Measurements from ENCODE around the gene CD81.
A peak's percentile ranks its signal among the peaks of the same experiment; 100 is the strongest.

The CD81 gene

GRCh38 chr11:2422461-2423156, 45.5 kb downstream of the CD81 start:
- no peak for DNase-seq

GRCh38 chr11:2423157-2424025, 46.3 kb downstream of the CD81 start:
- no peak for DNase-seq

DNA sequence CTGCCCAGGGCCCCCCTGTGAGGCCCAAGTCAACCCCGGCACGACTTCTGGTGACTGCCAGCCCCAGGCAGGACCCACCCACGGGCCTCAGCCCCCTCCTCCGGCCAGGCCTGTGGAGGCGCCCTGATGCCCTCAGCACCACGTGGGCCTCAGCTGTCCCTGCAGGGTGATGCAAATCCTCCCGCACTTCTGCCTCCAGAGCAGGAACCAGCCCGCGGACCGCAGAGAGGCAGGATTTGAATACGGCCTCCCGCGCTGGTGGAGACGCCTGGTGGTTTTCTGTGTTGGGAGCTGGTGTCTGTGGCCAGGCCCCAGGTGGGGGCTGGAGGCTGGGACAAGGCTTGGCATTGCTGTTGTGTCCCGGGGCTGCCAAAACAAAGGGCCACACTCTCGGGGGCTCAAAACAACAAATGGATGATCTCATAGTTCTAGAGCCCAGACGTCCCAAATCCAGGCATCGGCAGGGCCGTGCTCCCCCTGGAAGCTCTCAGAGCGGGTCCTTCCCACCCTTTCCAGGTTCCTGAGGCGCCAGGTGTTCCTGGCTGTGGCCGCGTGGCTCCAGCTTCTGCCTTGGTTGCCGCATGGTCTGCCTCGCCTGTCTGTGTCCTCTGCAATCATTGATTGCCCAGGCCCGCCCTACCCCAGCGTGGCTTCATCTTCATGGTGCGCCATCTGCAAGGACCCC, 47.8 kb downstream of the CD81 start:
- DNase-seq = no peak

DNA sequence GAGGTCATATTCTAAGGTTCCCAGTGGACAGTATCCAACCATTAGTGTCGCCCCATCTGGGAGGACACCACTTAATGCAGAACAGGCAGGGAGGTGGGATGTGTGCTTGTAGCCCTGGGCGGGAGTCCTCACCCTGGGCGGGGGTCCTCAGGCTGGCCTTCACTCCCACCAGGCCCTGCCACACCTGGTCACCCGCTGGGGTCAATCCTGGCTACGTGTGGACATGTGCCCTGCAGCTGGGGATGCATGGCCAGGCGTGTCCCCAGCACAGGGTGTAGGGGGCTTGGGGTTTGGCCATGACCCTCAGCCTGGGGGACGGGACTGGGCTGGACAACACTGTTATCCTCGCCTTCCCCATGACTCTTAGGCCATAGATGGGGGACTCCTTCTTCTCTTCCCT, 48.4 kb downstream of the CD81 start:
- DNase-seq = no peak

GRCh38 chr11:2426221-2426620, 49.1 kb downstream of the CD81 start:
- DNase-seq = no peak

DNA sequence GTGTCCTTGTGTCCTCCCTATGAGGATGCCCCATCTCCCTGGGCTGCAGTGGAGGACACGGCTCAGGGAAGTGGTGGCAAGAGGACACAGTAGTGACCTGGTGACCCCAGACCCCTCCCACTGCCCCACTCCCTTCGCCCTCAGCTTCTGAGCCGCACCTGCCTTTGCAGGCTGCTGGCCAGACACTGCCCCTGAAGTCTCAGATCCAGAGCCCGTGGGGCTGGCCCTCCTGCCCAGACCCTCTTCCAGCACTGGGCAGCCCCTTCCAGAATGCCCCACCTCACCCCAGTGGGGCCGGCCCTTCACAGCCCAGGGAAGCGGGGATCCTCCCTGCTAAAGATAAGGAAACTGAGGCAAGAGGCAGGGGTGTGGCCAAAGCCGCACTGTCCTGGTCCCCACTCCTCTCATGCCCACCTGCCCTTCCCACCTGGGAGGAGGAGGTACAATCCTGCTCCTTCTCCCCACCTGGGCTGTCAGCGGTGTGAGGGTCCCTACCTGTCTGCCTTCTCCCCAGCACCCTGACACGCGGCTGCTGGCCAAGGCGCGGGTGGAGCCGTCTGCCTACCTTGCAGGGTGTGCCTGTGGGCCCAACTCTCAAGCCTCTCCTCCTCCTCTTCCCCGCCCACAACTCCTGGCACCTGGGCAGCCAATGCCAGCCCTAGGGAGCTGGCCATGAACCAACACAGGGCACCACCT, 49.9 kb downstream of the CD81 start:
- no peak for DNase-seq

- no peak for DNase-seq
These were observed 50.7 kb downstream of the CD81 start for GRCh38 chr11:2427721-2428321.

DNA sequence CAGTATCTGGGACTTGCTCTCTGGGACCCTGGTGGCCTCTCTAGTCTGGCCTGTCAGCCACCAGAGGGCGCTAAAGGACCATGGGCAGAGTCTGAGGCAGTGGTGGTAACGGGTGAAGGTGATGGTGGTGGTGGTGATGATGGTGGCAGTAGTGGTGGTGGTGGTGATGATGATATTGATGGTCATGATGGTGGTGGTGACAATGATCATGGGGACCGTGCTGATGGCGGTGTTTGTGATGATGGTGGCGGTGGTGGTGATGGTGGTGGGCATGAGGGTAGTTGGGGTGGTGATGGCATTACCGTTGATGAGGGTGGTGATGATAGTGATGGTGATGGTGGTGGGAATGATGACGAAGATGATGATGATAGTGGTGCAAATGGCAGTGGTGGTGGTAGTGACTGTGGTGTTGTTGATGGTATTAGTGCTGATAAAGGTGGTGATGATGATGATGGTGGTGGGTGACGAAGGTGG, 51.2 kb downstream of the CD81 start:
- DNase-seq = peak; percentile 41

DNA sequence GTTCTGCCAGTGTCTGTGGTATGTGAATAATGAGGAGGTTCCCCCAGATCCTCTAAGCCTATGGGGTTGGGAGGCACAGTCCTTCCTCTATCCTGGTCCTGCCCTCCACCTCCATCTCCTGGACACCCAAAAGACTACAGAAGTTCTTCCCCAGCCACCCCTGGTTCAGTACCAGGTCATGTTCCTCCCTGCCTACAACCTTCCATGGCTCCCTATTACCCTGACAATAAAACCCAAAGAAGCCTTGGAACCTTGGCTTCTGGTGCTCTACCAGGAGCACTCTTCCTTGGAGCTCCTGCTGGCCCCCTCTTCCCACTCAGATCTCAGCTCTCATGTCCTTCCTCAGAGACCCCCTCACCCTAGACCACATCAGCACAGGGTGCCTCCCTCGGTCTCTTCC, 54.3 kb downstream of the CD81 start:
- no peak for DNase-seq

DNA sequence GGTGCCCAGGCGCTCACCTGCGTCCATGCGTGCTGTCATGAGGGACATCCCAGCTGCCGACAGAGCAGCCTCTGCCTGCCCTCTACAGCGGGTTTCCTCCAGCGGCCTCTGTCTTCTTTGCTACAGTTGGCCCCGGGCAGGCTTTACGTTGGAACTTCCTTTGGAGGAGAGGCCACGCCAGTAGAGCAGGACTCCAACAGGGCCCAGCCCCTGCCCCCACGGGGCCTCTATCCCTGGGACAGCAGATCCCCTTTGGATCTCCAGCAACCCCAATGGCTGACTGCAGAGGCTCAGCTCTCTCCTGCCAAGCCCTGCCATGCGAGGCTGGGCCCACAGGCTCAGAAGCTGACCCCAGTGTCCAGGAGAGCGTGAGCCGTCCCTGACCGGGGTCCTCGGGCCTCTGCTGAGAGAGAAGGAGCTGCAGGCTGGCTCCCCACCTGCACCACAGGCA, 55.1 kb downstream of the CD81 start:
- DNase-seq = no peak

DNA sequence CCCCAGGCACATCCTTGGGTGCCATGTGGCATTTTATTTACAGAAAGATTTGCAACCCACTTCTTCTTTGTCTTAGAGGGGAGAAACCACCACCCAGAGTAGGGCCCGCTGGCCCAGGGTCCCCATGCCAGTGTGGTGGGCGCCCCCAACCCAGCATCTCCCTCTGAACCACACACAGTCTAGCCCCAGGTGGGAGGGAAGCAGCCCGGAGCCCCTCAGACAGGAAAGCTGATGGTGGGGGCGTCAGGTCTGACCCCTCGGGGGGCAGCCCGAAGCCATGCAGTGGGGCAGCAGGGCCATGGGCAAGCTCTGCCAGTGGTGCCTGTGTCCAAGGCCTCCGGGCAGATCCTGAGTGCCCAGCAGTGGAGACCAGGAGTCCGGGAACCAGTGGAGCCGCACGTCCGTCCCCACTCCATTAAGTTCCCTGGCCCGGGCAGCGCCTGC, 55.5 kb downstream of the CD81 start:
- DNase-seq = no peak

DNA sequence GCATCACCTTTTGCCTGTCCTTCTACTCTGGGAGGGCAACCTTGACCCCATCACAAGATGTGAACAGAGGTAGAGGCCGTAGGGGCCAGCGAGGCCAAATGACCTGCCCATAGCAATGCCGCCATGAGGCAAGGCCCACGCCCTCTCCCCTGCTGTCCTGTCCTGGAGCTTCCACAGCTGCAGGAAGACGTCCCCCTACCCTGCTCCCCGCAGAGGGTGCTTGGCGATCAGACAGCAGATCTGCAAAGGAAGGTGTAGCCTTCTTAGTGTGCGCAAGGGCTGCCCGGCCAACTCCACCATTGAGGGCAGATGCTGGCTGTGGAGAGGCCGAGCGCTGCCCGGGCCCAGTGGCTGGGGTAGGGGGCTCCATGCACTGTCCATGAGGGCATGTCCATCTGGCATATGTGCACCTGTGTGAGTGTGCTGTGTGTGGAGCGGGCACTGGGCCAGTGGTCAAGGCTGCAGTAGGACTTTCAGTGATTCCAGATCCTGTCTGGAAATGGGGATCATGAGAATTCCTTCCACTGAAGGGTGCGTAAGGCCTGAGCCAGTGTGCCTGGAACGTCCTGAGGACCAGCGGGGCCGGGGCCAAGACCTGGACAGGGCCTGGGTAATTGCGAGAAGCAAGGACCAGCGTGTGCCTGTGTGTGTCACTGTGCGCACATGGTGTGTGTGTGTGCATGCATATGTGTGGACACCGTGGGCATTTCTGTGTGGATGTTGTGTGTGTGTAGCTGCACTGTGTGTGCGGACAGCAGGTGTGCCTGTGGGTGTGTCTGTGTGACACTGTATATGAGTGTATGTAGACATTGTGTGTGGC, 56.2 kb downstream of the CD81 start:
- DNase-seq = no peak

DNA sequence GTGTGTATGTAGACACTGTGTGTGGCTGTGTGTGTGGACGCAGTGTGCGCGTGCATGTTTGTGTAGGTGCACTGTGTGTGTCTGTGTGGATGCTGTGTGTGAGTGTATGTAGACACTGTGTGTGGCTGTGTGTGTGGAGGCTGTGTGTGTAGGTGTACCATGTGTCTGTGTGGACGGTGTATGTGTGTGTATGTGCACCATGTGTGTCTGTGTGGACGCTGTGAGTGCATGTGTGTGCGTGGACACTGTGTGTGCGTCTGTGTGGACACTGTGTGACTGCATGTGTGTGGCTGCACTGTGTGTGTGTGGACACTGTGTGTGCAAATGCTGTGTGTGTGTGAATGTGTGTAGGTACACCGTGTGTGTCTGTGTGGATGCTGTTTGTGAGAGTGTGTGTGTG, 56.9 kb downstream of the CD81 start:
- DNase-seq = no peak

DNA sequence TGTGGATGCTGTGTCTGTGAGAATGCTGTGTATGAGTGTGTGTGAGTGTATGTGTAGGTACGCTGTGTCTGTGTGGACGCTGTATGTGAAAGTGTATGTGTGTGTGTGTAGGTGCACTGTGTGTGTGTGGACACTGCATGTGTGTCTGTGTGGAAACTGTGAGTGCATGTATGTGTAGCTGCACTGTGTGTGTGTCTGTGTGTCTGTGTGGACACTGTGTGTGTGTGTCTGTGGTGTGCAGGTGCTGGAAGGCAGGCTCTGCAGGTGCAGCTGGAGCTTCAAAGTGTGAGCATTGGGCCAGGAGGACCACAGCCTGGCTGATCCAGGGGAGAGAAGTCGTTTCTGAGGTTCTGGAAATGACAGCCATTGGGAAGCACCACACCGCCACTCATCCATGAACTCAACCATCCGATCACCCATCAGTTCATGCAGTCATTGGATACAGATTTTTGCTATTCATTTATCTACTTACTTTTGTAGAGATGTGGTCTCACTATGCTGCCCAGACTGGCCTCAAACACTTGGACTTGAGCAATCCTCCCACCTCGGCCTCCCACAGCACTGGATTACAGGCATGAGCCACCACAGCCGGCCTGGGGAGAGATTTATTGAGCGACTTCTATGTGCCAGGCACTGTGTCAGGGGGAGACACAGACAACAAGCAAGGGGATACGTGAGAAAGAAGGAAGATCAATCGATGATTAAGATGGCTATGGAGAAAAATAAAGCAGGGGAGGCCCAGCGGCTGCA, 57.6 kb downstream of the CD81 start:
- no peak for DNase-seq

DNA sequence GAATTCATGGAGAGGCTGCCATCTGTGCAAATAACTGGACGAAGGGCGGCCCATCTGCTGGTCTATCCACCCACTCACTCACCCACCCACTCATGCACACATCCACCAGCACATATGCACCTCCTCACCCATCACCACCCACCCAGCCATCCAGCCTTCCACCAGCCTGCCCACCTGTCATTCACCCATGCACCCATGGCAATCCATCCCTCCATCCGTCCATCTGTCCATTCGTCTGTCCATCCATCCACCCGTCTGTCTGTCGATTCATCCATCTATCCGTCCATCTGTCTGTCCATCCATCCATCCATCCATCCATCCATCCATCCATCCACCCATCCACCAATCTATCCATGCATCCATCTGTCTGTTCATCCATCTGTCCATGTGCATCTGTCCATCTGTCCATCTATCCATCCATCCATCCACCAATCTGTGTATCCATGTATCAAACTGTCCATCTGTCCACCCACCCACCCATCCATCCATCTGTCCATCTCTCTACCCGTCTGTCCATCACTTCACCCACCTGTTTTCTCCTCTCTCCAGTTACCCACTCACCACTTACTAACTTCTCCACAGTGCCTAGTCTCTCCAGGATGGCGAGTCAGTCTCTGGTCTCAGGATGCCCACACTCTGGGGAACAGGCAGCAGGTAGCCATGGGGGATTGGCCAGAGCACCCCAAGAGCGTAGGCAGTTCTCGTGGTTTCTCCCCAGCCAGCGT, 58.3 kb downstream of the CD81 start:
- no peak for DNase-seq

GRCh38 chr11:2436013-2436520, 59.0 kb downstream of the CD81 start:
- DNase-seq = no peak

GRCh38 chr11:2436521-2437031, 59.5 kb downstream of the CD81 start:
- DNase-seq = no peak

DNA sequence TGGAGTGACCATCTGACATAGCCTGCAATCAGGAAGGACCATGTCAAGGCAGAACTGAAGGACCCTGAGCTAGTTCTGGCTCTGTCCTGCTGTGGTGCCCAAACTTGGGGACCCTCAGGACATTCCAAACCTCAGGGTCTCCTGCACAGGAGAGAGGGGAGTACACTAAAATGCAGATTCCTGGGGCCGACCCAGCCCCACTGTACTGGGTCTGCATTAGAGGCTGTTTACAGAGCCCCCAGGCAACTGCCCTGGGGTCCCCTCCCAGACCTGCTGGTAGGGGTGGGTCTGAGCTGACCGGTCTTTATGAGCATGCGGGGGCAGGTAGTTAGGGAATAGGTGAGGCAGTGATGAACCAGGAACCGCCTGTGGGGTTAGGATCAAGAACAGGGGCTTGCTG, 60.4 kb downstream of the CD81 start:
- no peak for DNase-seq

DNA sequence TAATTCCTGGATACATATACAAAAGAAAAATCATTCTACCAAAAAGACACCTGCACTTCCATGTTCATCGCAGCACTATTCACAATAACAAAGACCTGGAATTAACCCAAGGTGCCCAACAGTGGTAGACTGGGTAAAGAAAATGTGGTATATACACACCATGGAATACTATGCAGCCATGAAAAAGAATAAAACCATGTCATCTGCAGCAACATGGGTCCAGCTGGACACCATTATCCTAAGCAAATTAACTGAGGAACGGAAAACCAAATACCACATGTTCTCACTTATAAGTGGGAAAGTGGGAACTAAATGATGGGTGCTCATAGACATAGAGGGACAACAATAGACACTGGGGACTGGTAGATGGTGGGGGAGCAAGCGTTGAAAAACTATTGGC, 62.7 kb downstream of the CD81 start:
- no peak for DNase-seq

All from fibroblast of skin of back (primary cell).